GM20000 (cell line): ENCODE measurements around the gene RHBDD1.

ENCODE experiments used
- DNase-seq: peaks from one replicate; pipeline ENCODE4 v3.0.0; 2012; ENCODE audit warnings: low spot score
- CTCF ChIP-seq: IDR thresholded peaks from 2 replicates; pipeline ENCODE4 v1.5.1; 2012; ENCODE audit warnings: mild to moderate bottlenecking, control low read depth; ENCODE audit errors: extremely low read depth, missing control alignments

The RHBDD1 gene

GRCh38 chr2:226909126-226909525 is 73.3 kb downstream of the RHBDD1 start:
- TF ChIP-seq CTCF: no peak
- no peak for DNase-seq

GRCh38 chr2:226909836-226910235 is 74.0 kb downstream of the RHBDD1 start:
- no peak for DNase-seq
- no peak for TF ChIP-seq CTCF

GRCh38 chr2:226910384-226910783 is 74.5 kb downstream of the RHBDD1 start:
- TF ChIP-seq CTCF: no peak
- no peak for DNase-seq

GRCh38 chr2:226911932-226912331 is 76.1 kb downstream of the RHBDD1 start:
- TF ChIP-seq CTCF: no peak
- DNase-seq: no peak

- TF ChIP-seq CTCF: no peak
- DNase-seq: no peak
Observed at GRCh38 chr2:226913641-226914040, 77.8 kb downstream of the RHBDD1 start.

GRCh38 chr2:226915846-226916360 is 80.0 kb downstream of the RHBDD1 start:
- no peak for TF ChIP-seq CTCF
- DNase-seq: no peak

GRCh38 chr2:226916669-226917068 is 80.8 kb downstream of the RHBDD1 start:
- no peak for TF ChIP-seq CTCF
- no peak for DNase-seq
